RPMI7951 (cell line): ENCODE results near the gene OR6Y1. TPM values are rescaled to one million over a fixed set of nuclear protein-coding genes. Genes with fewer than 3 reads are reported as not detected.

Experiments
- DNase-seq: peaks from one replicate; pipeline ENCODE4 v3.0.0-alpha.2; 2012; ENCODE audit warnings: low read depth
- total RNA-seq: library from RNA; depleted of rRNA; stranded (reverse); fragments of >200 nt; shearing (Covaris generic); gene quantifications from 2 replicates; pipeline ENCODE4 v1.2.3, GENCODE V29; 2014; rRNA removed

Gene OR6Y1
- total RNA-seq, 1 experiment from 2014 or later, result not detected

- peak; percentile 13 for DNase-seq
Measured at GRCh38 chr1:158506369-158506987, 47.7 kb downstream of the OR6Y1 start.

GRCh38 chr1:158496374-158496773, 57.8 kb downstream of the OR6Y1 start:
- peak; percentile 4 for DNase-seq

GRCh38 chr1:158494796-158495195, 59.4 kb downstream of the OR6Y1 start:
- no peak for DNase-seq

Other genes with a start within 250 kb of the OR6Y1 start
- not detected in 2 replicates for gene CD1B, start 222.9 kb downstream of the OR6Y1 start, total RNA-seq
- gene CD1E, start 200.5 kb downstream of the OR6Y1 start, total RNA-seq, result not detected in 2 replicates
- not detected in 2 replicates for gene OR10T2, start 154.9 kb downstream of the OR6Y1 start, total RNA-seq
- not detected in 2 replicates for gene OR10K2, start 128.2 kb downstream of the OR6Y1 start, total RNA-seq
- not detected in 2 replicates for gene OR10K1, start 92.6 kb downstream of the OR6Y1 start, total RNA-seq
- not detected in 2 replicates for gene OR10R2, start 82.2 kb downstream of the OR6Y1 start, total RNA-seq
- not detected in 2 replicates for gene OR6P1, start 16.2 kb upstream of the OR6Y1 start, total RNA-seq
- not detected in 2 replicates for gene OR10X1, start 25.5 kb upstream of the OR6Y1 start, total RNA-seq
- gene OR10Z1, start 50.9 kb upstream of the OR6Y1 start, total RNA-seq, result not detected in 2 replicates
- not detected in 2 replicates for gene SPTA1, start 132.3 kb upstream of the OR6Y1 start, total RNA-seq
- gene OR6K2, start 146.2 kb upstream of the OR6Y1 start, total RNA-seq, result not detected in 2 replicates
- not detected in 2 replicates for gene OR6K3, start 166.3 kb upstream of the OR6Y1 start, total RNA-seq
- gene OR6K6, start 200.3 kb upstream of the OR6Y1 start, total RNA-seq, result not detected in 2 replicates
- not detected in 2 replicates for gene OR6N1, start 217.8 kb upstream of the OR6Y1 start, total RNA-seq
- gene OR6N2, start 226.8 kb upstream of the OR6Y1 start, total RNA-seq, result not detected in 2 replicates